HepG2 (cell line): Measurements from ENCODE around the gene CNTF. TPM values are rescaled to one million over a fixed set of nuclear protein-coding genes. Genes with fewer than 3 reads are reported as not detected.

ENCODE experiments used
- ATAC-seq: fragments of 200-7000 bp; cut with Tn5 transposase; 3 replicates; pipeline ENCODE4 v1.9.1; 2020; ENCODE audit warnings: mild to moderate bottlenecking, moderate library complexity
- BruUV-seq: library from RNA; stranded (reverse); fragments of 400-500 nt; replicated peaks from 2 replicates; lab custom pipeline; 2021; lab: Mats Ljungman, UMichigan
- CTCF ChIA-PET: fragments of 300-600 bp; formaldehyde crosslinking; extraction: SDS; loops from one replicate; lab custom pipeline; 2021; ENCODE audit warnings: low total read pairs, inconsistent platforms, low intra/inter-chr PET ratio; lab: Yijun Ruan, JAX
- POLR2A ChIA-PET: fragments of 350-600 bp; sonication (Branson Sonifier 250); formaldehyde crosslinking; loops from one replicate; lab custom pipeline; 2020; ENCODE audit warnings: antibody characterized with exemption, inconsistent platforms; lab: Yijun Ruan, JAX
- DNase-seq: peaks from one replicate; pipeline ENCODE4 v3.0.0-alpha.2; 2015; ENCODE audit warnings: low spot score
- FAIRE-seq: peaks from 3 replicates; lab custom pipeline; 2011; peaks lifted over from hg19 to GRCh38; lab: Jason Lieb, UNC
- H2AFZ ChIP-seq: one replicate; pipeline ENCODE4 v1.6.1; 2011; ENCODE audit warnings: low read length, inconsistent platforms
- H3K27ac ChIP-seq: fragments of 300-600 bp; 3 replicates; pipeline ENCODE4 v1.8.0; 2011; ENCODE audit warnings: mixed run types, mild to moderate bottlenecking, mixed read lengths, low read length, inconsistent platforms; ENCODE audit not compliant: insufficient read depth; ENCODE audit errors: extremely low read length
- H3K27me3 ChIP-seq, 2 experiments: fragments of 200-600 bp in 1 of 2; 2 replicates in 1 of 2; 3 replicates in 1 of 2; pipeline versions ENCODE4 v1.6.0 to v1.8.0; 2011; ENCODE audit warnings: low read length in 2 of 2, mild to moderate bottlenecking in 2 of 2, moderate library complexity in 2 of 2, inconsistent platforms in 1 of 2; ENCODE audit not compliant: insufficient read depth in 2 of 2, control insufficient read depth in 1 of 2
- H3K36me3 ChIP-seq, 2 experiments: fragments of 200-600 bp in 1 of 2; replicated peaks in 1 of 2; 2 replicates in 1 of 2; 3 replicates in 1 of 2; pipeline versions ENCODE4 v1.5.1 to v1.8.0; 2011; ENCODE audit warnings: low read length in 2 of 2, inconsistent platforms in 1 of 2; ENCODE audit not compliant: insufficient read depth in 2 of 2, control insufficient read depth in 1 of 2
- H3K4me1 ChIP-seq: 2 replicates; pipeline ENCODE4 v1.5.1; 2012; ENCODE audit warnings: low read length, inconsistent platforms; ENCODE audit not compliant: insufficient read depth
- H3K4me2 ChIP-seq: 2 replicates; pipeline ENCODE4 v1.6.0; 2011; ENCODE audit warnings: low read depth, low read length, inconsistent platforms
- H3K4me3 ChIP-seq, 3 experiments: fragments of 200-600 bp in 1 of 3; sonication (generic), shearing (Covaris generic) in 1 of 3; replicated peaks in 1 of 3; 2 replicates each; pipeline ENCODE4 v1.5.1; 2011 to 2016; ENCODE audit warnings: low read length in 3 of 3, inconsistent platforms in 2 of 3, low read depth in 2 of 3, mild to moderate bottlenecking in 2 of 3, control low read depth in 1 of 3, mixed read lengths in 1 of 3; ENCODE audit not compliant: insufficient read depth in 1 of 3
- H3K79me2 ChIP-seq: one replicate; pipeline ENCODE4 v1.6.1; 2011; ENCODE audit warnings: low read length, inconsistent platforms; ENCODE audit not compliant: insufficient read depth
- H3K9ac ChIP-seq: 2 replicates; pipeline ENCODE4 v1.6.0; 2011; ENCODE audit warnings: mild to moderate bottlenecking, low read depth, low read length, inconsistent platforms; ENCODE audit not compliant: insufficient read depth
- H3K9me3 ChIP-seq: 2 replicates; pipeline ENCODE4 v1.5.1; 2012; ENCODE audit warnings: mild to moderate bottlenecking, low read length
- H4K20me1 ChIP-seq: 2 replicates; pipeline ENCODE4 v1.6.0; 2011; ENCODE audit warnings: inconsistent platforms, mild to moderate bottlenecking, low read length, moderate library complexity; ENCODE audit not compliant: insufficient read depth
- AGO2 ChIP-seq: fragments of 200-400 bp; formaldehyde crosslinking; optimal IDR thresholded peaks from 2 replicates; pipeline ENCODE3; 2017; ENCODE audit warnings: mild to moderate bottlenecking, low read depth, low read length, moderate library complexity
- DR1 ChIP-seq: sonication (generic); formaldehyde crosslinking; IDR thresholded peaks from 2 replicates; pipeline ENCODE4 v1.8.0; 2021; ENCODE audit warnings: mild to moderate bottlenecking, missing genetic modification reagents, inconsistent platforms
- HMG20B ChIP-seq: conservative IDR thresholded peaks from 2 replicates; pipeline ENCODE4 v1.6.1; 2016; ENCODE audit warnings: missing genetic modification reagents, missing compliant biosample characterization
- MTF2 ChIP-seq: sonication (generic); formaldehyde crosslinking; IDR thresholded peaks from 2 replicates; pipeline ENCODE4 v1.5.0; 2020; ENCODE audit warnings: missing genetic modification reagents, borderline replicate concordance
- RNF2 ChIP-seq: fragments of 450-650 bp; conservative IDR thresholded peaks from 2 replicates; pipeline ENCODE4 v1.6.1; 2016; ENCODE audit warnings: low read depth
- STAT5B ChIP-seq: sonication (generic); formaldehyde crosslinking; IDR thresholded peaks from 2 replicates; pipeline ENCODE4 v1.4.0; 2020; ENCODE audit warnings: missing genetic modification reagents
- ZFP41 ChIP-seq: sonication (generic); formaldehyde crosslinking; IDR thresholded peaks from 2 replicates; pipeline ENCODE4 v1.4.0; 2020; ENCODE audit warnings: mild to moderate bottlenecking, missing genetic modification reagents, borderline replicate concordance
- ZNF282 ChIP-seq: fragments of 450-650 bp; IDR thresholded peaks from 2 replicates; pipeline ENCODE4 v1.6.1; 2018; ENCODE audit not compliant: partially characterized antibody
- ZNF382 ChIP-seq: sonication (generic); formaldehyde crosslinking; IDR thresholded peaks from 2 replicates; pipeline ENCODE4 v1.5.0; 2020; ENCODE audit warnings: missing genetic modification reagents, mild to moderate bottlenecking, borderline replicate concordance
- WGBS: methylation state at CpG from one replicate; pipeline ENCODE4 v1.1.6; 2017; ENCODE audit warnings: low lambda C conversion rate; 5-methylcytosine and 5-hydroxymethylcytosine counted together
- in situ Hi-C: cut with HindIII; loops from 2 replicates; pipeline ENCODE4 v1.10.0; 2017; ENCODE audit warnings: low pct_unique_long_range_greater_than_20kb; ENCODE audit not compliant: extremely low pct_ligation_motif_present
- intact Hi-C: fragments of 100-400 bp; cut with micrococcal nuclease; formaldehyde crosslinking; loops from one replicate; pipeline ENCODE4 v1.10.0; 2022; ENCODE audit not compliant: unreplicated experiment
- polyA plus RNA-seq, 8 experiments: library from polyadenylated mRNA; depleted of rRNA in 3 of 8; stranded (reverse) in 7 of 8; unstranded in 1 of 8; fragments of >200 nt; fragmentation: Illumina TruSeq in 4 of 8; extraction: Trizol in 4 of 8; gene quantifications; 2 replicates each; pipeline versions ENCODE4 v1.2.1 to v1.2.3, GENCODE V29; 2011 to 2016; ENCODE audit warnings: low read depth in 4 of 8, missing spikeins in 1 of 8, mixed read lengths in 1 of 8; ENCODE audit not compliant: insufficient read depth in 1 of 8
- total RNA-seq, 5 experiments: library from RNA; depleted of rRNA; stranded (reverse); fragments of >200 nt; fragmentation: Illumina TruSeq; extraction: Trizol; gene quantifications; 2 replicates each; pipeline ENCODE4 v1.2.3, GENCODE V29; 2016; ENCODE audit warnings: low read depth in 1 of 5
- TF ChIP-seq, protein P1 (sequence below): sonication (generic); formaldehyde crosslinking; IDR thresholded peaks from 2 replicates; pipeline ENCODE4 v1.4.0; 2020; ENCODE audit warnings: missing genetic modification reagents

The CNTF gene
- total and polyA plus RNA-seq, 2 of the 13 experiments (the other 11 are each of a cell fraction or from before 2014, with no cell fraction given) = 0.51 to 2.3 TPM

DNA sequence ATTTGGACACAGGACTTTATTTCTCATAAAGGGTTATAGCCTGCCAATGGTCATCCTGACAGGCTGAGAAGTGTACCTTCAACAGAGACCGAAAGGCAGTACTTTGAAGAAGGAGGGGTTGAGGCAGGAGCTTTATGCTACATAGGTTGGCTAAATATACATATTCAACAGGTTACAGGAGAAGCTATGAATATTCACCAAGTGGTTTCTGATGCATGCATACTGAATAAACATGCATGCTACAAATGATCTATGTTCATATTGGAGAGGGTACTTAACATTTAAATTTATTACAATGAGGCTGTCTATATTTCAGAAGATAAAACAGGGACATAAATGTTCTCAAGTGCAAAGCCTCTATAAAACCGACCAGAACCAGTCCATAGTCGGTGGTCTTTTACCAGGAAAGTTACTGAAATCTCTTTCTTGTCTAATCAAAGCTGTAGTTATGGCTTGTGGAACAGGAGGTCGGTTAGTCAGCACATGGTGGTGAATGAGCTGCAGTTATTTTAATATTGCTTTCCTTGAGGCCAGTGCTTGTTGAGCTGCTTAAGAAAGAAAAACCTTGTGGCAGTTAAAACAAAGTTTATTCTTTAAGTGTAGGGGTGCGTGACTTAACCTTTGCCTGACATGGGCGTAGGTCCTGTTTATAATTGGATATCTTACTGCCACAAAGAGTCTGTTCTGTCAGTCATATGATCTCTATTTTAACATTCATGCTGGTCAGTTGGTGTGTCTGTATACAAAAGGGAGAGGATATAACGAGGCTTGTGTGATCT lies 19.5 kb downstream of the CNTF start:
- BruUV-seq = no TSS peak
- intact Hi-C loops (no loop called here), in situ Hi-C loops (no loop called here)
- ATAC-seq = no peak
- Histone ChIP-seq H3K79me2 (no peaks in the 10 kb centered on the region), H2AFZ (no peak overlapping the region)
- CTCF ChIA-PET = no interaction called here
- TF ChIP-seq, protein P1, sequence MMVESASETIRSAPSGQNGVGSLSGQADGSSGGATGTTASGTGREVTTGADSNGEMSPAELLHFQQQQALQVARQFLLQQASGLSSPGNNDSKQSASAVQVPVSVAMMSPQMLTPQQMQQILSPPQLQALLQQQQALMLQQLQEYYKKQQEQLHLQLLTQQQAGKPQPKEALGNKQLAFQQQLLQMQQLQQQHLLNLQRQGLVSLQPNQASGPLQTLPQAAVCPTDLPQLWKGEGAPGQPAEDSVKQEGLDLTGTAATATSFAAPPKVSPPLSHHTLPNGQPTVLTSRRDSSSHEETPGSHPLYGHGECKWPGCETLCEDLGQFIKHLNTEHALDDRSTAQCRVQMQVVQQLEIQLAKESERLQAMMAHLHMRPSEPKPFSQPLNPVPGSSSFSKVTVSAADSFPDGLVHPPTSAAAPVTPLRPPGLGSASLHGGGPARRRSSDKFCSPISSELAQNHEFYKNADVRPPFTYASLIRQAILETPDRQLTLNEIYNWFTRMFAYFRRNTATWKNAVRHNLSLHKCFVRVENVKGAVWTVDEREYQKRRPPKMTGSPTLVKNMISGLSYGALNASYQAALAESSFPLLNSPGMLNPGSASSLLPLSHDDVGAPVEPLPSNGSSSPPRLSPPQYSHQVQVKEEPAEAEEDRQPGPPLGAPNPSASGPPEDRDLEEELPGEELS = no peak
- TF ChIP-seq HMG20B = no peak
- TF ChIP-seq ZNF382 (CRISPR knock-in tag) = no peak
- TF ChIP-seq RNF2 = no peak
- no peak for TF ChIP-seq STAT5B (CRISPR knock-in tag)
- no peak for TF ChIP-seq AGO2
- no peak for TF ChIP-seq DR1 (CRISPR knock-in tag)
- no peak for TF ChIP-seq ZNF282
- no peak for TF ChIP-seq MTF2 (CRISPR knock-in tag)
- TF ChIP-seq ZFP41 = no peak
- TF ChIP-seq, all 625 proteins: peak for 0
- H3K27ac ChIP-seq = no peak overlapping the region
- H3K4me3 ChIP-seq = no peak overlapping the region
- H4K20me1 ChIP-seq = no peaks in the 10 kb centered on the region
- H3K36me3 ChIP-seq = no peaks in the 10 kb centered on the region
- POLR2A ChIA-PET = no interaction called here
- no peak overlapping the region for H3K4me2 ChIP-seq
- 4% methylated on average over 7 of the region's 7 CpGs for WGBS
- H3K4me1 ChIP-seq = no peaks in the 10 kb centered on the region
- DNase-seq (no peak), FAIRE-seq (no peak)
- H3K27me3 ChIP-seq = no peaks in the 10 kb centered on the region
- H3K9me3 ChIP-seq = peaks cover 16% of the 10 kb centered on the region; the same call in 1 of the 2 replicates
- no peak overlapping the region for H3K9ac ChIP-seq
